H1 (cell line): ENCODE results near the gene GPN2. TPM values are rescaled to one million over a fixed set of nuclear protein-coding genes. Genes with fewer than 3 reads are reported as not detected.

Source experiments
- CTCF ChIA-PET: fragments of 300-600 bp; sonication (Branson Sonifier 250); formaldehyde crosslinking; loops from one replicate; lab custom pipeline; 2021; ENCODE audit not compliant: partially characterized antibody; lab: Charles Lee
- POLR2A ChIA-PET: fragments of 300-600 bp; sonication (Branson Sonifier 250); formaldehyde crosslinking; loops from one replicate; lab custom pipeline; 2021; ENCODE audit warnings: inconsistent platforms; ENCODE audit not compliant: partially characterized antibody; lab: Charles Lee
- DNase-seq, 2 experiments: peaks; one replicate each; pipeline versions ENCODE4 v3.0.0 to v3.0.0-alpha.2; 2010 to 2022; ENCODE audit warnings: low spot score in 2 of 2, low read depth in 1 of 2, mixed read lengths in 1 of 2
- FAIRE-seq: peaks from 2 replicates; lab custom pipeline; 2011; peaks lifted over from hg19 to GRCh38; lab: Jason Lieb, UNC
- H2AFZ ChIP-seq: 2 replicates; pipeline ENCODE4 v1.8.1; 2012; ENCODE audit warnings: low read length, inconsistent platforms
- H2AK5ac ChIP-seq: 2 replicates; pipeline ENCODE4 v1.6.1; 2013; ENCODE audit warnings: low read depth, low read length
- H2BK120ac ChIP-seq: replicated peaks from 2 replicates; pipeline ENCODE3; 2013; ENCODE audit warnings: low read depth, low read length, inconsistent platforms
- H2BK12ac ChIP-seq: 2 replicates; pipeline ENCODE4 v1.6.1; 2013; ENCODE audit warnings: low read depth, low read length
- H2BK15ac ChIP-seq: 2 replicates; pipeline ENCODE4 v1.6.1; 2013; ENCODE audit warnings: low read length
- H2BK20ac ChIP-seq: 2 replicates; pipeline ENCODE4 v1.6.1; 2013; ENCODE audit warnings: low read length
- H2BK5ac ChIP-seq: 2 replicates; pipeline ENCODE4 v1.6.1; 2013; ENCODE audit warnings: low read depth, low read length
- H3K14ac ChIP-seq: 2 replicates; pipeline ENCODE4 v1.6.1; 2013; ENCODE audit warnings: inconsistent platforms; ENCODE audit not compliant: insufficient read length
- H3K18ac ChIP-seq: 2 replicates; pipeline ENCODE4 v1.6.1; 2013; ENCODE audit warnings: low read length; ENCODE audit errors: extremely low read depth
- H3K23ac ChIP-seq: 2 replicates; pipeline ENCODE4 v1.6.1; 2013; ENCODE audit warnings: inconsistent platforms; ENCODE audit not compliant: insufficient read length
- H3K23me2 ChIP-seq: 2 replicates; pipeline ENCODE4 v1.6.1; 2013; ENCODE audit warnings: low read depth, low read length
- H3K27ac ChIP-seq: 2 replicates; pipeline ENCODE4 v1.6.1; 2011; ENCODE audit warnings: low read depth, low read length, inconsistent platforms
- H3K27me3 ChIP-seq, 4 experiments: replicated peaks in 1 of 4; 1 replicate in 1 of 4; 2 replicates in 3 of 4; pipeline versions ENCODE4 v1.6.1 to v1.8.1; 2011 to 2013; ENCODE audit warnings: low read length in 3 of 4, mild to moderate bottlenecking in 3 of 4, inconsistent platforms in 2 of 4, mixed read lengths in 2 of 4, moderate library complexity in 1 of 4; ENCODE audit not compliant: control insufficient read depth in 3 of 4, insufficient read depth in 3 of 4; ENCODE audit errors: extremely low read depth in 1 of 4
- H3K36me3 ChIP-seq, 4 experiments: 2 replicates each; pipeline versions ENCODE4 v1.6.1 to v1.8.1; 2011 to 2013; ENCODE audit warnings: mild to moderate bottlenecking in 4 of 4, low read length in 3 of 4, moderate library complexity in 2 of 4, control low read depth in 1 of 4, inconsistent platforms in 1 of 4; ENCODE audit not compliant: insufficient read depth in 4 of 4, control insufficient read depth in 2 of 4
- H3K4ac ChIP-seq: replicated peaks from 2 replicates; pipeline ENCODE3; 2013; ENCODE audit warnings: low read length, low read depth, mixed read lengths, inconsistent platforms; ENCODE audit not compliant: insufficient read length
- H3K4me1 ChIP-seq, 4 experiments: replicated peaks in 1 of 4; 1 replicate in 1 of 4; 2 replicates in 3 of 4; pipeline versions ENCODE4 v1.6.1 to v1.8.1; 2011 to 2013; ENCODE audit warnings: low read length in 3 of 4, inconsistent platforms in 2 of 4, mixed read lengths in 1 of 4; ENCODE audit not compliant: insufficient read depth in 4 of 4, control insufficient read depth in 3 of 4
- H3K4me2 ChIP-seq, 2 experiments: 2 replicates each; pipeline versions ENCODE4 v1.6.1 to v1.8.1; 2011 to 2013; ENCODE audit warnings: low read depth in 2 of 2, low read length in 2 of 2, control low read depth in 1 of 2, inconsistent platforms in 1 of 2, mild to moderate bottlenecking in 1 of 2; ENCODE audit not compliant: insufficient read depth in 1 of 2
- H3K4me3 ChIP-seq, 4 experiments: fragments of 200-600, 300-600 bp in 1 of 4; sonication (generic), shearing (Covaris generic), sonication (Bioruptor Twin) in 1 of 4; 2 replicates each; pipeline versions ENCODE4 v1.5.1 to v1.8.1; 2011 to 2016; ENCODE audit warnings: low read length in 4 of 4, low read depth in 3 of 4, control low read depth in 2 of 4, inconsistent platforms in 2 of 4, mild to moderate bottlenecking in 2 of 4, mixed read lengths in 1 of 4, moderate library complexity in 1 of 4; ENCODE audit not compliant: insufficient read depth in 2 of 4; ENCODE audit errors: extremely low read depth in 1 of 4
- H3K56ac ChIP-seq: replicated peaks from 2 replicates; pipeline ENCODE3; 2013; ENCODE audit warnings: low read depth, mild to moderate bottlenecking, mixed read lengths, low read length, inconsistent platforms; ENCODE audit not compliant: insufficient read length
- H3K79me1 ChIP-seq: 2 replicates; pipeline ENCODE4 v1.6.1; 2013; ENCODE audit warnings: low read depth, low read length, control low read depth
- H3K79me2 ChIP-seq, 2 experiments: 2 replicates each; pipeline versions ENCODE4 v1.6.1 to v1.8.1; 2012 to 2013; ENCODE audit warnings: low read length in 2 of 2, mild to moderate bottlenecking in 2 of 2, inconsistent platforms in 1 of 2; ENCODE audit not compliant: insufficient read depth in 2 of 2, control insufficient read depth in 1 of 2
- H3K9ac ChIP-seq, 4 experiments: replicated peaks in 1 of 4; 1 replicate in 1 of 4; 2 replicates in 3 of 4; pipeline versions ENCODE4 v1.6.1 to v1.8.1; 2011 to 2013; ENCODE audit warnings: low read depth in 3 of 4, low read length in 3 of 4, control low read depth in 2 of 4, mild to moderate bottlenecking in 2 of 4, moderate library complexity in 2 of 4, inconsistent platforms in 1 of 4; ENCODE audit errors: extremely low read depth in 1 of 4
- H3K9me3 ChIP-seq, 2 experiments: 2 replicates each; pipeline versions ENCODE4 v1.6.1 to v1.8.1; 2012 to 2013; ENCODE audit warnings: mild to moderate bottlenecking in 2 of 2, moderate library complexity in 2 of 2, control low read depth in 1 of 2, inconsistent platforms in 1 of 2, low read depth in 1 of 2, low read length in 1 of 2, mixed read lengths in 1 of 2; ENCODE audit not compliant: insufficient read depth in 2 of 2
- H4K20me1 ChIP-seq, 2 experiments: replicated peaks in 1 of 2; 2 replicates each; pipeline versions ENCODE3 to v1.8.1; 2011 to 2013; ENCODE audit warnings: inconsistent platforms in 2 of 2, low read length in 2 of 2, mild to moderate bottlenecking in 1 of 2; ENCODE audit not compliant: insufficient read depth in 2 of 2, control insufficient read depth in 1 of 2
- H4K5ac ChIP-seq: 2 replicates; pipeline ENCODE4 v1.6.1; 2013; ENCODE audit warnings: low read length, low read depth, mixed read lengths, inconsistent platforms; ENCODE audit not compliant: insufficient read length
- H4K8ac ChIP-seq: 2 replicates; pipeline ENCODE4 v1.8.0; 2013; ENCODE audit warnings: mild to moderate bottlenecking, moderate library complexity, low read length, inconsistent platforms; ENCODE audit not compliant: insufficient read depth; ENCODE audit errors: extremely low read depth
- H4K91ac ChIP-seq: replicated peaks from 2 replicates; pipeline ENCODE3; 2013; ENCODE audit warnings: low read length, mixed read lengths, inconsistent platforms; ENCODE audit not compliant: insufficient read length
- CREB1 ChIP-seq: IDR thresholded peaks from 2 replicates; pipeline ENCODE4 v1.6.1; 2012; ENCODE audit warnings: inconsistent platforms
- WGBS, 2 experiments: shearing (Covaris generic) in 1 of 2; methylation state at CpG; one replicate each; pipeline versions ENCODE4 v1.1.6 to v1.1.7; 2013 to 2015; ENCODE audit warnings: low lambda C conversion rate in 2 of 2, mixed read lengths in 2 of 2, inconsistent platforms in 1 of 2, low coverage in 1 of 2, missing lambda C conversion rate in 1 of 2; ENCODE audit not compliant: insufficient replicate concordance in 2 of 2, insufficient coverage in 1 of 2, insufficient read length in 1 of 2; ENCODE audit errors: extremely low coverage in 1 of 2, missing lambda C conversion rate in 1 of 2; 5-methylcytosine and 5-hydroxymethylcytosine counted together
- polyA plus RNA-seq, 7 experiments: library from polyadenylated mRNA; depleted of rRNA in 3 of 7; stranded (reverse) in 5 of 7; unstranded in 2 of 7; fragments of >200 nt in 5 of 7; fragments of 200-250 nt in 2 of 7; gene quantifications; 1 replicate in 5 of 7; 2 replicates in 1 of 7; 4 replicates in 1 of 7; pipeline versions ENCODE4 v1.2.1 to v1.2.3, GENCODE V29; 2011 to 2013; ENCODE audit warnings: missing spikeins in 2 of 7, mixed read lengths in 2 of 7
- total RNA-seq: library from RNA; stranded (reverse); fragmentation: NEBNext Ultra II Directional; extraction: Animal tissue kit (Norgen Biotek cat#: 25700); gene quantifications from 2 replicates; pipeline ENCODE4 v1.2.1, GENCODE V29; 2021

The GPN2 gene
- total and polyA plus RNA-seq, 2 of the 8 experiments (the other 6 are each of a cell fraction or from before 2014, with no cell fraction given), result 27.3 to 36.8 TPM

DNA sequence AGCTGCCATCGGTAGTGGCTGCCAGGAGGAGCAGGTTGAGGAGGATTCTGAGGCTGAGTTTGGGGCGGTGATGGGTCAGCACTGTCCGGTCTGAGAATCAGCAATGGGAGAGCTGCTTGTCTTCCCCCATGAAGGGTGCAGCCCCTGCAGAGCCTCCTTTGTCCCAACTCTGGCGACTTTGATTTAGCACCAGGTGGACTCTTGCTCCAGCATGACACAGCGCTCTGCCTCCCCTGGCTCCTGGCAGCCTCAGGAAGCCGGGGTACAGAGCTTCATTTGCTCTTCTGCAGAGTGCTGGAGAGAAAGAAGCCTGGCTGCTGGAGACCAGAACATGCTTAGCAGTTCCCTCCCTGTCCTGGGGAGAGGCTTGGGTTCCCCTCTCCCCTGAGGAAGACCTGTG lies 50.3 kb downstream of the GPN2 start:
- no peak overlapping the region for H4K91ac ChIP-seq
- no peak overlapping the region for H2AK5ac ChIP-seq
- no peak overlapping the region for H2AFZ ChIP-seq
- WGBS, 2 experiments, result 92% methylated on average over 6 of the region's 6 CpGs; no CpG with 5 or more reads in 1 of the 2 experiments
- no peak for DNase-seq
- no peak overlapping the region for H2BK120ac ChIP-seq
- no peak overlapping the region for H3K4ac ChIP-seq
- FAIRE-seq, result no peak
- H3K4me3 ChIP-seq, result no peak overlapping the region
- H2BK12ac ChIP-seq, result no peak overlapping the region
- TF ChIP-seq CREB1, result no peak
- H3K56ac ChIP-seq, result no peak overlapping the region
- H4K5ac ChIP-seq, result no peak overlapping the region
- no peaks in the 10 kb centered on the region for H3K79me2 ChIP-seq
- no peaks in the 10 kb centered on the region for H3K79me1 ChIP-seq
- H3K9ac ChIP-seq, result no peak overlapping the region
- H2BK15ac ChIP-seq, result no peak overlapping the region
- H4K8ac ChIP-seq, result no peak overlapping the region
- H2BK20ac ChIP-seq, result no peak overlapping the region
- CTCF ChIA-PET, result interaction anchor here (0.6 to 12.8 kb wide), 6 partner anchors 15 to 289 kb away, joined by 3 to 125 read pairs (median 4); partner anchors contain the start of gene SFN
- H3K23me2 ChIP-seq, result no peaks in the 10 kb centered on the region
- H3K14ac ChIP-seq, result no peak overlapping the region
- no peaks in the 10 kb centered on the region for H3K4me1 ChIP-seq
- no peak overlapping the region for H3K23ac ChIP-seq
- H2BK5ac ChIP-seq, result no peak overlapping the region
- no peak overlapping the region for H3K4me2 ChIP-seq
- no peaks in the 10 kb centered on the region for H3K9me3 ChIP-seq
- peaks cover 0 to 4% (median 2%) of the 10 kb centered on the region in 4 experiments; a peak in 6 of 8 replicates for H3K36me3 ChIP-seq
- no peak overlapping the region for H3K18ac ChIP-seq
- POLR2A ChIA-PET, result interaction anchor here (1.1 kb wide), 1 partner anchor 47 kb away, joined by 3 read pairs; no protein-coding TSS in a partner anchor
- H4K20me1 ChIP-seq, result peaks cover 0 to 3% of the 10 kb centered on the region in 2 experiments
- no peak overlapping the region; the same call in 1 of the 2 replicates for H3K27ac ChIP-seq
- H3K27me3 ChIP-seq, result no peaks in the 10 kb centered on the region
